ENCODE data around the gene OR2H2. TPM values are rescaled to one million over a fixed set of nuclear protein-coding genes. Genes with fewer than 3 reads are reported as not detected.

OR2H2 gene
- total and polyA plus RNA-seq, 4 donors: not detected

GRCh38 chr6:29637247-29637646, 52.3 kb downstream of the OR2H2 start:
- no peak for TF ChIP-seq SP1 (IDR thresholded peaks at IDR 0.05)
- TF ChIP-seq FOXA2 (IDR thresholded peaks at IDR 0.05): no peak
- no peak for TF ChIP-seq RAD21 (IDR thresholded peaks at IDR 0.05)
- TF ChIP-seq TAF1 (conservative IDR thresholded peaks at IDR 0.05): no peak
- TF ChIP-seq REST (IDR thresholded peaks at IDR 0.05): no peak
- no peak for TF ChIP-seq HNF4G (IDR thresholded peaks at IDR 0.05)
- no peak for TF ChIP-seq HNF4A (conservative IDR thresholded peaks at IDR 0.05)
- no peak for TF ChIP-seq JUND (IDR thresholded peaks at IDR 0.05)
- no peak for TF ChIP-seq CTCF (IDR thresholded peaks at IDR 0.05; ENCODE audit: low read depth, low read length, missing input control)
- no peak for DNase-seq (ENCODE audit: low spot score)
- peaks cover 3 to 11% (median 4%) of the 10 kb centered on the region in 4 donors for H3K4me1 ChIP-seq (ENCODE audit: control insufficient read depth in 4 of 4, insufficient read depth in 4 of 4, low read length in 3 of 4)
- peaks cover 0 to 3% (median 1%) of the 10 kb centered on the region in 4 donors for H3K27me3 ChIP-seq (ENCODE audit: control insufficient read depth in 4 of 4, insufficient read depth in 4 of 4, low read length in 3 of 4)
- H3K9me3 ChIP-seq (ENCODE audit: control insufficient read depth in 4 of 4, low read length in 3 of 4): no peaks in the 10 kb centered on the region
- WGBS: 93% methylated on average over 9 of the region's 9 CpGs
- no peak overlapping the region for H3K9ac ChIP-seq (ENCODE audit: low read depth in 1 of 2, low read length in 2 of 2)
- H3K4me3 ChIP-seq (ENCODE audit: low read depth in 1 of 3, low read length in 3 of 3): no peak overlapping the region
- no peaks in the 10 kb centered on the region for H3K36me3 ChIP-seq (ENCODE audit: control insufficient read depth in 4 of 4, insufficient read depth in 3 of 4, low read depth in 1 of 4, low read length in 3 of 4)
- no peak overlapping the region for H3K27ac ChIP-seq (ENCODE audit: low read depth in 1 of 2, low read length in 2 of 2)

Small RNA genes within 50 kb of the gene (small RNA-seq; reads per million reads assigned to genes)
- gene SNORD32B (0.09 reads per million), gene SUMO2P1 (not detected), gene TMEM183AP1 (not detected)

Other genes starting within 250 kb of the OR2H2 start
- not detected for gene OR5V1, start 216.3 kb upstream of the OR2H2 start, total RNA-seq
- gene OR5V1, start 216.3 kb upstream of the OR2H2 start, polyA plus RNA-seq: not detected
- not detected for gene OR12D3, start 209.8 kb upstream of the OR2H2 start, total RNA-seq
- gene OR12D3, start 209.8 kb upstream of the OR2H2 start, polyA plus RNA-seq: not detected
- gene OR12D2, start 189.5 kb upstream of the OR2H2 start, total RNA-seq: not detected
- not detected for gene OR12D2, start 189.5 kb upstream of the OR2H2 start, polyA plus RNA-seq
- not detected for gene OR12D1, start 170.2 kb upstream of the OR2H2 start, total RNA-seq
- not detected for gene OR12D1, start 170.2 kb upstream of the OR2H2 start, polyA plus RNA-seq
- gene OR10C1, start 145.8 kb upstream of the OR2H2 start, total RNA-seq: not detected
- not detected for gene OR10C1, start 145.8 kb upstream of the OR2H2 start, polyA plus RNA-seq
- gene OR11A1, start 128.1 kb upstream of the OR2H2 start, total RNA-seq: not detected
- not detected for gene OR11A1, start 128.1 kb upstream of the OR2H2 start, polyA plus RNA-seq
- gene OR2H1, start 128.0 kb upstream of the OR2H2 start, total RNA-seq: not detected
- gene OR2H1, start 128.0 kb upstream of the OR2H2 start, polyA plus RNA-seq: not detected
- gene MAS1L, start 97.2 kb upstream of the OR2H2 start, total RNA-seq: not detected
- not detected for gene MAS1L, start 97.2 kb upstream of the OR2H2 start, polyA plus RNA-seq
- gene UBD, start 25.4 kb upstream of the OR2H2 start, total RNA-seq: 10 to 100 TPM; 32.6 to 35.1 TPM
- gene UBD, start 25.4 kb upstream of the OR2H2 start, polyA plus RNA-seq: 10 to 100 TPM in 1 of 2 donors, 1 to 10 TPM in 1; 7.0 to 23.5 TPM
- gene GABBR1, start 48.1 kb downstream of the OR2H2 start, total RNA-seq: 1 to 10 TPM; 1.4 to 4.7 TPM
- gene GABBR1, start 48.1 kb downstream of the OR2H2 start, polyA plus RNA-seq: 1 to 10 TPM; 1.1 to 1.3 TPM
- not detected for gene MOG, start 72.0 kb downstream of the OR2H2 start, total RNA-seq
- gene MOG, start 72.0 kb downstream of the OR2H2 start, polyA plus RNA-seq: not detected
- not detected for gene ZFP57, start 96.0 kb downstream of the OR2H2 start, total RNA-seq
- gene ZFP57, start 96.0 kb downstream of the OR2H2 start, polyA plus RNA-seq: not detected
- gene HLA-F, start 138.3 kb downstream of the OR2H2 start, total RNA-seq: 10 to 100 TPM; 12.1 to 51.1 TPM
- 10 to 100 TPM; 12.4 to 53.0 TPM for gene HLA-F, start 138.3 kb downstream of the OR2H2 start, polyA plus RNA-seq
- not detected for gene HLA-G, start 242.7 kb downstream of the OR2H2 start, total RNA-seq
- under 1 TPM in 1 of 2 donors, not detected in 1; 0.79 TPM for gene HLA-G, start 242.7 kb downstream of the OR2H2 start, polyA plus RNA-seq

Measured in liver (tissue), 10 donors.